Bronchial epithelial cell (primary cell): Measurements from ENCODE around the gene TMEM201. TPM values are rescaled to one million over a fixed set of nuclear protein-coding genes. Genes with fewer than 3 reads are reported as not detected.

Experiments
- DNase-seq: peaks from one replicate; pipeline ENCODE4 v3.0.0-alpha.2; 2010; ENCODE audit warnings: low read depth
- FAIRE-seq: peaks from 2 replicates; lab custom pipeline; 2011; peaks lifted over from hg19 to GRCh38; lab: Jason Lieb, UNC
- H3K27me3 ChIP-seq: 2 replicates; pipeline ENCODE4 v1.5.1; 2011; ENCODE audit warnings: low read length; ENCODE audit not compliant: control insufficient read depth, insufficient read depth
- H3K36me3 ChIP-seq: 2 replicates; pipeline ENCODE4 v1.5.1; 2011; ENCODE audit warnings: low read length; ENCODE audit not compliant: control insufficient read depth, insufficient read depth
- H3K4me3 ChIP-seq: 2 replicates; pipeline ENCODE4 v1.5.1; 2011; ENCODE audit warnings: mild to moderate bottlenecking, low read depth, low read length, control low read depth
- total RNA-seq: library from RNA; depleted of rRNA; stranded (reverse); fragments of >200 nt; gene quantifications from 2 replicates; pipeline ENCODE4 v1.2.1, GENCODE V29; 2014
- TF ChIP-seq, protein P1 (sequence below): IDR thresholded peaks from 2 replicates; pipeline ENCODE4 v1.5.1; 2011; ENCODE audit warnings: mild to moderate bottlenecking, moderate library complexity, low read length, control low read depth, inconsistent platforms; ENCODE audit not compliant: insufficient read depth, severe bottlenecking

The TMEM201 gene
- total RNA-seq, 1 donor from 2014 or later, result 1.8 TPM

DNA sequence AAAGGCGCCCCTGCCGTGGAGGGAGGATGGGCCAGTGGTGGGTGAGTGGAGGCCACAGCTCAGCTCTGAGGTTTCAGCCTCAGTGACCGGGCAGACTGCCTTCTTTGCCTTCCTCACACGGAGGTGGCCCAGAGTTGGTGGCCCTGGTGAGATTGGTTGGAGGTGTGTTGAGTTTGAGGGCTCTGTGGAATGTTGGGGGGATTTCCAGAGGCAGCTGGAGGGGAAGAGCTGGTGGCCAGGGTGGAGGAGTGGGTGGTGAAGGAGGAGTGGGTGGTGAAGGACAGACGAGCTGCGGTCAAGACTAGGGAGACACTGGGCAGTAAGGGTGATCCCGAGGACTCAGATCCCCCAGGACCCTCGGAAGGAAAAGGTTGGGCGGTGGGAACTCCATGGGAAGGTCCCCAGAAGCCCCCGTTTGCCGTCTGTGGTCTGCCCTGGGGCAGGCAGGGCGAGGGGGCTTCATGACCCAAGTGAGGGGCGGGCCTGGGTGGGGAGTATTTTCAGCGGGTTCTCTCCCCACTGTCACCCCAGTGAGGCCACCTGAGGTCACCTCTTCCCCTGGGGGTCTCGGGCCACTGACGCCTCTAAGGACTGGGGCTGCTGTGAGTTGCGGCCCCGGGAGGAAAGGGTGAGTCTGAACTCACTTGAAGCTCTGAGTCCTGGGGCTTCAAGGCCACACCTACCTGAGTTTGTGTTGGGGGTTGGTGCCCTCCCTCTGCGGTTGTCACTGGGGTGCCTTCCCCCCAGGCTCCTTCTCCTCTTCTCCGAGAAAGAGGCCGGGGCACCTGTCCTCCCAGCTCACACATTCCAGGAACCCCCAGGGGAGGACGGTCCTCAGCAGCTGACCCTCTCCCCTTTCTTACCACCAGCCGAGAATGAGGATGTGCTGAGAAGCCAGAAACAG lies 40.1 kb downstream of the TMEM201 start:
- Histone ChIP-seq H3K27me3 (peaks cover 2% of the 10 kb centered on the region), H3K36me3 (no peaks in the 10 kb centered on the region), H3K4me3 (no peak overlapping the region)
- FAIRE-seq (no peak), DNase-seq (no peak)
- TF ChIP-seq, protein P1, sequence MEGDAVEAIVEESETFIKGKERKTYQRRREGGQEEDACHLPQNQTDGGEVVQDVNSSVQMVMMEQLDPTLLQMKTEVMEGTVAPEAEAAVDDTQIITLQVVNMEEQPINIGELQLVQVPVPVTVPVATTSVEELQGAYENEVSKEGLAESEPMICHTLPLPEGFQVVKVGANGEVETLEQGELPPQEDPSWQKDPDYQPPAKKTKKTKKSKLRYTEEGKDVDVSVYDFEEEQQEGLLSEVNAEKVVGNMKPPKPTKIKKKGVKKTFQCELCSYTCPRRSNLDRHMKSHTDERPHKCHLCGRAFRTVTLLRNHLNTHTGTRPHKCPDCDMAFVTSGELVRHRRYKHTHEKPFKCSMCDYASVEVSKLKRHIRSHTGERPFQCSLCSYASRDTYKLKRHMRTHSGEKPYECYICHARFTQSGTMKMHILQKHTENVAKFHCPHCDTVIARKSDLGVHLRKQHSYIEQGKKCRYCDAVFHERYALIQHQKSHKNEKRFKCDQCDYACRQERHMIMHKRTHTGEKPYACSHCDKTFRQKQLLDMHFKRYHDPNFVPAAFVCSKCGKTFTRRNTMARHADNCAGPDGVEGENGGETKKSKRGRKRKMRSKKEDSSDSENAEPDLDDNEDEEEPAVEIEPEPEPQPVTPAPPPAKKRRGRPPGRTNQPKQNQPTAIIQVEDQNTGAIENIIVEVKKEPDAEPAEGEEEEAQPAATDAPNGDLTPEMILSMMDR, result no peak

DNA sequence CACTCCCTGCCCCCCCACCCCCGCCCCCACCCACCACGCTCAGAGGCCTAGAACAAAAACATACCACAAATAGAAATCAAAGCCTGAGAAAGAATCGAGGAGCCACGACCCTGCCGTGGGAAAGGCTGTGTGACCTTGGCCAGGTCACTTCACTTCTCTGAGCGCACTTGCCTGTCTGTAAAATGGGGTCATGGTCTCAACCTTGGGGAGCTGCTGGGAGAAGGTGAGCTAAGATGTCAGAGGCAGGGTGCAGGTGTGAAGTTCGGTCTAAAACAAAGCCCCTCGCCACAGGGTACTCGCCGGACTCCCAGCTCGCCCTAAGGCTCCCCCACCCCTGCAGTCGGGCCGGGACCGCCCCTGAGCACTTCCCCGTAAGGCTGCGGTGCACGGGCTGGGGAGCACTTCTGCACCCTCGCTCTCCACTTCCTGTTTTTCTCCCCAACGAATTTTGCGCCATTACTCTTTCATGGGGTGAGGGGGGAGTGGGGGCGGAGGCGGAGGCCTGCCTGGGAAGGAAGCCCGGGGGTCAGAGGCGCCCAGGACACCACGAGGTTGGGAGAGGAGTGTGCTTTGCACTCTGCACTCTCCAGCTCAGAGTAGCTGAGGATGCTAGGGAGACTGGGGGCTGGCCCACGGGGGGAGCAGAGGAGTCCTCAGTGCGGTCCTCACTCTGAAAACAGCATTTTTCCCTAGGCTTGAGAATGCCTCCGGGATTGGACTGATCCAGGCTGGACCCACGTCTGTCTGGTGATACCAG lies 40.9 kb downstream of the TMEM201 start:
- peaks cover 2% of the 10 kb centered on the region for H3K27me3 ChIP-seq
- DNase-seq (no peak), FAIRE-seq (no peak)
- TF ChIP-seq, protein P1, result no peak
- no peak overlapping the region for H3K4me3 ChIP-seq
- no peaks in the 10 kb centered on the region for H3K36me3 ChIP-seq

DNA sequence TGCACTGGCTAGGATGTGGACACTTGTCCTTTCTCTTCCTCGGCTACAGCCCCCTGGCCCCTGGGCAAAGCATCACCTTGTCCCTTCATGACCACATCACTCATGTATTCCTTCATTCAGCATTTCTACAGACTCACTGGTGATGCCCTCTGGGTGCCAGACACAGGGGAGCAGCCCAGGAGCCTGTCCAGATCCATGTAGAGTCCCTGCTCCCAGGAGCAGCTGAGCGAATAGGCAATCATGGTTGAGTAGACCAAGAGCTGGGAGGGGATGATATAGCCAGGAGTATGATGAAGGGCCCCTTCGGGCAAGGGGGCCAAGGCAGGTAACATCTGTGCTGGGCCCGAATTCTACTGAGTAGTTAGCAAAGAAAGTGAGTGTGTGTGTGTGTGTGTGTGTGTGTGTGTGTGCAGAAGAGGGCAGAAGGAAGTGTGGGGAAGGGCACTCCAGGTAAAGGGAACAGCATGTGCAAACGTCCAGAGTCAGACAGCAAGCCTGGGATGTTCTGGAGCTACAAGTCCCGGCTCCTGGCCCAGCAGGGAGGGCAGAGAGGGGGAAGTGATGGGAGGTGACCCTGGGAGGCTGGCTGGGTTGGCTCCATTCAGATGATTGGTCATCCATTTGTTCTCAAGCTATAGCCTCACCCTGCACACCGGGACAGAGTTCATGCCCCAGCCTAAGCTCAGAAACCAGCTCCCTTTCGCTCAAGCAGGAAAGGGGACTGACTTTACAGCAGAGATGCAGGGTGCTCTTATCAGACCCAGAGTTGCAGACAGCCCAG lies 41.8 kb downstream of the TMEM201 start:
- peaks cover 2% of the 10 kb centered on the region for H3K27me3 ChIP-seq
- no peak for DNase-seq
- H3K36me3 ChIP-seq, result no peaks in the 10 kb centered on the region
- FAIRE-seq, result no peak
- no peak overlapping the region for H3K4me3 ChIP-seq
- TF ChIP-seq, protein P1, result no peak

DNA sequence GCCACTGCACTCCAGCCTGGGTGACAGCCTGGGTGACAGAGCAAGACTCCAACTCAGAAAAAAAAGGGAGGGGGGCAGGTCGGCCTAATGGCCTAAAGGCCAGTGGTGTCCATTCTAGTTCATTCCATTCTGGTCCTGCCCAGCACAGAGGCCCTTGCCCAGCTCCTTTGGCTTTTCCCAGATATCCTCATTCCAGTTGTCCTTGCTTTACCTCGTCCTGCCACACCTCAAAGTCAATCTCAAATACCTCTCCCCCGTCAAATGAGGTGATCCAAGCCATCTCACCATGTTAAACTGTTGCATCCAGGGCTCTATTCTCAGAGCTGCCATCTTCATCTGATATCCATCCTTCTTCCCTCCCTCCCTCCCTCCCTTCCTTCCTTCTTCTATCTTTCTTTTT lies 42.9 kb downstream of the TMEM201 start:
- no peak overlapping the region for H3K4me3 ChIP-seq
- H3K36me3 ChIP-seq, result no peaks in the 10 kb centered on the region
- H3K27me3 ChIP-seq, result peaks cover 2% of the 10 kb centered on the region
- TF ChIP-seq, protein P1, result no peak
- FAIRE-seq (no peak), DNase-seq (no peak)

DNA sequence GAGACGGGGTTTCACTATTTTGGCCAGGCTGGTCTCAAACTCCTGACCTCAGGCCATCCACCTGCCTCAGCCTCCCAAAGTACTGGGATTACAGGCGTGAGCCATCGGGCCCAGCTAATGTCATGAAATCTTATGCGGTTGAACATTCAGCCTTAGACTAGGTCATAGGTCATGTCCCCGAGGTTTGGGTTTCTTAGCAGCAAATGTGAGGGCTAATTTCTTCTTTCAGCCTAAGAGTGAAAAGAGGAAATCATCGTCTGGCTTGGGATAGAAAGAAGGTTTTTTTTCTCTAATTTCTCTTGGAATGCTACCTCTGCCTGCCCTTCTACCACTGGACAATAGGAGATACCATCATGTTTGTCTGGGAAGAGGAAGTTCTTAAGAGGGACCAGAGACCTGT lies 44.8 kb downstream of the TMEM201 start:
- FAIRE-seq (no peak), DNase-seq (no peak)
- Histone ChIP-seq H3K4me3 (no peak overlapping the region), H3K36me3 (no peaks in the 10 kb centered on the region), H3K27me3 (peaks cover 2% of the 10 kb centered on the region)
- TF ChIP-seq, protein P1, result no peak
